DND-41 (cell line): Measurements from ENCODE around the gene KRT72.

Experiments
- CTCF ChIP-seq: IDR thresholded peaks from 2 replicates; pipeline ENCODE4 v1.5.1; 2012; ENCODE audit warnings: borderline replicate concordance, low read length, moderate library complexity, mild to moderate bottlenecking; ENCODE audit not compliant: poor library complexity, severe bottlenecking; ENCODE audit errors: extremely low read depth
- EZH2 ChIP-seq: IDR thresholded peaks from 3 replicates; pipeline ENCODE4 v1.6.1; 2012; ENCODE audit warnings: borderline replicate concordance, low read depth, mild to moderate bottlenecking, moderate library complexity, low read length, inconsistent platforms; ENCODE audit not compliant: severe bottlenecking

- TF ChIP-seq CTCF (no peak), EZH2 (no peak)
Measured at GRCh38 chr12:52540531-52540930, 60.7 kb downstream of the KRT72 start.
